ENCODE results near the gene LRTM1. TPM values are rescaled to one million over a fixed set of nuclear protein-coding genes. Genes with fewer than 3 reads are reported as not detected.
A peak's percentile ranks its signal among the peaks of the same experiment; 100 is the strongest.

The LRTM1 gene
- total RNA-seq, 2 donors from 2014 or later = not detected

- H3K36me3 ChIP-seq = no peaks in the 10 kb centered on the region
- H3K4me1 ChIP-seq (ENCODE audit: control insufficient read depth in 1 of 2, low read depth in 2 of 2) = peaks cover 0 to 8% of the 10 kb centered on the region in 2 donors
- no peaks in the 10 kb centered on the region for H3K9me3 ChIP-seq
- H3K4me3 ChIP-seq = no peak overlapping the region
- no peak overlapping the region for H3K27ac ChIP-seq
- no peak for TF ChIP-seq CTCF (IDR thresholded peaks at IDR 0.05)
- no peaks in the 10 kb centered on the region for H3K27me3 ChIP-seq (replicated peaks; ENCODE audit: insufficient read depth)
- DNase-seq (ENCODE audit: low spot score) (no peak), ATAC-seq (ENCODE audit: insufficient number of reproducible peaks, low FRiP score, low read depth) (no peak)
These were observed 27.6 kb upstream of the LRTM1 start for GRCh38 chr3:54955496-54955895.

DNA sequence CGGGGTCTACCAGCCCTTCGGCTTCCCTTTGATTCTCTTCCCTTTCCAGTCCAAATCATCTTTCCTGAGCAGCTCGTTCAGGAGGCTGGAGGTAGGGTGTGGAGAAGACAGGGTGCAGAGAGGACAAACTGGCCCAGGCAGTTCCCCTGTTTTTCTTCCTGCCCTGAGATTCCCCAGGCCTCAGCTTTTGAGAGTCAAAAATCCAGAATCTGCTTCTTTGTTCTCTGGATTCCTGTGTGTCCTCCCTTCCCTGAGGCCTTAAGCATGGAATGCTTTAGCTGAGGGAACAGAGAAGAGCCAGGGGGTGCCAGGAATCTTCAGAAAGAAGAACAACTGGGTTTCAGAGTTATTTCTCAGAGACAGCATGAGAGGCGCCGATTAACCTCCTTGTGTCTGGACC lies 26.7 kb upstream of the LRTM1 start:
- H3K4me3 ChIP-seq = no peak overlapping the region
- no peaks in the 10 kb centered on the region for H3K9me3 ChIP-seq
- H3K4me1 ChIP-seq (ENCODE audit: control insufficient read depth in 1 of 2, low read depth in 2 of 2) = peaks cover 0 to 16% of the 10 kb centered on the region in 2 donors
- H3K36me3 ChIP-seq = no peaks in the 10 kb centered on the region
- no peak overlapping the region for H3K27ac ChIP-seq
- ATAC-seq (ENCODE audit: insufficient number of reproducible peaks, low FRiP score, low read depth) (no peak), DNase-seq (ENCODE audit: low spot score) (no peak)
- TF ChIP-seq CTCF (IDR thresholded peaks at IDR 0.05) = no peak
- H3K27me3 ChIP-seq (replicated peaks; ENCODE audit: insufficient read depth) = no peaks in the 10 kb centered on the region

GRCh38 chr3:54954022-54954421 lies 26.2 kb upstream of the LRTM1 start:
- TF ChIP-seq CTCF (IDR thresholded peaks at IDR 0.05) = no peak
- H3K27me3 ChIP-seq (replicated peaks; ENCODE audit: insufficient read depth) = no peaks in the 10 kb centered on the region
- no peaks in the 10 kb centered on the region for H3K36me3 ChIP-seq
- no peak overlapping the region for H3K4me3 ChIP-seq
- no peak overlapping the region for H3K27ac ChIP-seq
- peaks cover 0 to 16% of the 10 kb centered on the region in 2 donors for H3K4me1 ChIP-seq (ENCODE audit: control insufficient read depth in 1 of 2, low read depth in 2 of 2)
- DNase-seq (ENCODE audit: low spot score) (no peak), ATAC-seq (ENCODE audit: insufficient number of reproducible peaks, low FRiP score, low read depth) (no peak)
- H3K9me3 ChIP-seq = no peaks in the 10 kb centered on the region

GRCh38 chr3:54951405-54951804 lies 23.5 kb upstream of the LRTM1 start:
- H3K27me3 ChIP-seq (replicated peaks; ENCODE audit: insufficient read depth) = no peaks in the 10 kb centered on the region
- no peak for ATAC-seq (ENCODE audit: insufficient number of reproducible peaks, low FRiP score, low read depth)
- H3K36me3 ChIP-seq = no peaks in the 10 kb centered on the region
- H3K9me3 ChIP-seq = no peaks in the 10 kb centered on the region
- peak; percentile 56 for TF ChIP-seq CTCF (IDR thresholded peaks at IDR 0.05)
- no peak overlapping the region for H3K27ac ChIP-seq
- DNase-seq (ENCODE audit: low spot score) = peak; percentile 7
- no peak overlapping the region for H3K4me3 ChIP-seq
- peaks cover 0 to 16% of the 10 kb centered on the region in 2 donors for H3K4me1 ChIP-seq (ENCODE audit: control insufficient read depth in 1 of 2, low read depth in 2 of 2)

DNA sequence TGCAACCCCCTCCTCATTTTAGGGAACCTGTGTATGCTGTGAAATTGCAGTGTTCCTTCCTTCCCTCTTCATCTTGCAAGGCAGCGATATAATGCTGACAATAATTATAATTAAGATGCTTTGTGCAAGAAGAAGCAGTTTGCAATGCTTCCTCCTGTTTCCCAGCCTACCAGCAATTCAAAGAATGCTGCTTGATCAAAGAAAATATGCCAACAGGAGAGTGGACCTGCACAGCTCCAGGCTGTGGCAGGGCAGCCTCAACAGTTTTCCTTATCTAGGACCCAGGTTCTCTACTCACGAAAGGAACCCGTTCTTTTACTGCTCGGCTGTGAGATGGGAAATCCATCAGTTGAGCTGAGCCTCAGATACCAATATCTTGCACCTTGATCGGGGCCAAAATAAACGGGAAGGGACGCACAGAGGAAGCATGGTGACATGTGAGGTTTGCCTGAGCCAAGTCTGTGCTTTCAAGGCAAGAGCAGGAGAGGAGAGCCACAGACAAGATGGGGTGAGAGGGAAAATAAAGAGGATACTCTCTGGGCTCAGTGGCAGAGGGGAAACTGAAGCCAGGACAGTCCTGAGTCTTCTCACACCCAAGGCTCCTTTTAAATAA lies 22.6 kb upstream of the LRTM1 start:
- H3K9me3 ChIP-seq = no peaks in the 10 kb centered on the region
- peaks cover 0 to 16% of the 10 kb centered on the region in 2 donors for H3K4me1 ChIP-seq (ENCODE audit: control insufficient read depth in 1 of 2, low read depth in 2 of 2)
- no peak for TF ChIP-seq CTCF (IDR thresholded peaks at IDR 0.05)
- no peak overlapping the region for H3K4me3 ChIP-seq
- no peaks in the 10 kb centered on the region for H3K27me3 ChIP-seq (replicated peaks; ENCODE audit: insufficient read depth)
- no peak for ATAC-seq (ENCODE audit: insufficient number of reproducible peaks, low FRiP score, low read depth)
- DNase-seq (ENCODE audit: low spot score) = no peak
- no peaks in the 10 kb centered on the region for H3K36me3 ChIP-seq
- H3K27ac ChIP-seq = no peak overlapping the region
